ENCODE data around the gene SRPX. TPM values are rescaled to one million over a fixed set of nuclear protein-coding genes. Genes with fewer than 3 reads are reported as not detected.

Gene SRPX
- total RNA-seq, 2 donors from 2014 or later, result 54.5 to 65.9 TPM

GRCh38 chrX:38126179-38126578 lies 94.5 kb downstream of the SRPX start:
- H3K4me1 ChIP-seq (ENCODE audit: control insufficient read depth in 1 of 2, low read depth in 2 of 2), result no peaks in the 10 kb centered on the region
- H3K9me3 ChIP-seq, result no peaks in the 10 kb centered on the region
- no peaks in the 10 kb centered on the region for H3K27me3 ChIP-seq (replicated peaks; ENCODE audit: insufficient read depth)
- ATAC-seq (ENCODE audit: insufficient number of reproducible peaks, low FRiP score, low read depth), result no peak
- no peak overlapping the region for H3K4me3 ChIP-seq
- TF ChIP-seq CTCF (IDR thresholded peaks at IDR 0.05), result no peak
- DNase-seq (ENCODE audit: low spot score), result no peak
- no peak overlapping the region for H3K27ac ChIP-seq
- H3K36me3 ChIP-seq, result no peaks in the 10 kb centered on the region

GRCh38 chrX:38124000-38124399 lies 96.7 kb downstream of the SRPX start:
- H3K27ac ChIP-seq, result no peak overlapping the region
- no peaks in the 10 kb centered on the region for H3K4me1 ChIP-seq (ENCODE audit: control insufficient read depth in 1 of 2, low read depth in 2 of 2)
- ATAC-seq (ENCODE audit: insufficient number of reproducible peaks, low FRiP score, low read depth) (no peak), DNase-seq (ENCODE audit: low spot score) (no peak)
- H3K36me3 ChIP-seq, result no peaks in the 10 kb centered on the region
- TF ChIP-seq CTCF (IDR thresholded peaks at IDR 0.05), result no peak
- no peaks in the 10 kb centered on the region for H3K9me3 ChIP-seq
- H3K27me3 ChIP-seq (replicated peaks; ENCODE audit: insufficient read depth), result no peaks in the 10 kb centered on the region
- no peak overlapping the region for H3K4me3 ChIP-seq

GRCh38 chrX:38117485-38117884 lies 103.2 kb downstream of the SRPX start:
- TF ChIP-seq CTCF (IDR thresholded peaks at IDR 0.05), result no peak
- DNase-seq (ENCODE audit: low spot score), result no peak
- H3K4me3 ChIP-seq, result no peak overlapping the region
- no peaks in the 10 kb centered on the region for H3K4me1 ChIP-seq (ENCODE audit: control insufficient read depth in 1 of 2, low read depth in 2 of 2)
- H3K27me3 ChIP-seq (replicated peaks; ENCODE audit: insufficient read depth), result no peaks in the 10 kb centered on the region
- ATAC-seq (ENCODE audit: insufficient number of reproducible peaks, low FRiP score, low read depth), result no peak
- H3K9me3 ChIP-seq, result no peaks in the 10 kb centered on the region
- H3K27ac ChIP-seq, result no peak overlapping the region
- H3K36me3 ChIP-seq, result no peaks in the 10 kb centered on the region

- no peaks in the 10 kb centered on the region for H3K27me3 ChIP-seq (replicated peaks; ENCODE audit: insufficient read depth)
- DNase-seq (ENCODE audit: low spot score), result no peak
- ATAC-seq (ENCODE audit: insufficient number of reproducible peaks, low FRiP score, low read depth), result no peak
- no peak overlapping the region for H3K27ac ChIP-seq
- no peak for TF ChIP-seq CTCF (IDR thresholded peaks at IDR 0.05)
- no peaks in the 10 kb centered on the region for H3K36me3 ChIP-seq
- no peak overlapping the region for H3K4me3 ChIP-seq
- H3K9me3 ChIP-seq, result no peaks in the 10 kb centered on the region
- no peaks in the 10 kb centered on the region for H3K4me1 ChIP-seq (ENCODE audit: control insufficient read depth in 1 of 2, low read depth in 2 of 2)
Observed at GRCh38 chrX:38116706-38117105, 104.0 kb downstream of the SRPX start.

GRCh38 chrX:38112566-38112965 lies 108.1 kb downstream of the SRPX start:
- Histone ChIP-seq H3K9me3 (no peaks in the 10 kb centered on the region), H3K27me3 (replicated peaks; ENCODE audit: insufficient read depth) (no peaks in the 10 kb centered on the region), H3K36me3 (no peaks in the 10 kb centered on the region), H3K4me1 (ENCODE audit: control insufficient read depth in 1 of 2, low read depth in 2 of 2) (no peaks in the 10 kb centered on the region), H3K4me3 (no peak overlapping the region), H3K27ac (no peak overlapping the region)
- no peak for TF ChIP-seq CTCF (IDR thresholded peaks at IDR 0.05)
- DNase-seq (ENCODE audit: low spot score) (no peak), ATAC-seq (ENCODE audit: insufficient number of reproducible peaks, low FRiP score, low read depth) (no peak)

All from thoracic aorta (tissue), 2 donors.